ENCODE results near the gene TMEM203. TPM values are rescaled to one million over a fixed set of nuclear protein-coding genes. Genes with fewer than 3 reads are reported as not detected.
A peak's percentile ranks its signal among the peaks of the same experiment; 100 is the strongest.

The TMEM203 gene
- total and polyA plus RNA-seq, 2 of the 13 experiments (the other 11 are each of a cell fraction or from before 2014, with no cell fraction given) = 23.4 to 36.7 TPM

GRCh38 chr9:137240841-137241489, 35.5 kb upstream of the TMEM203 start, which contains the start of gene TUBB4B (continued):
- TF ChIP-seq, protein P1, sequence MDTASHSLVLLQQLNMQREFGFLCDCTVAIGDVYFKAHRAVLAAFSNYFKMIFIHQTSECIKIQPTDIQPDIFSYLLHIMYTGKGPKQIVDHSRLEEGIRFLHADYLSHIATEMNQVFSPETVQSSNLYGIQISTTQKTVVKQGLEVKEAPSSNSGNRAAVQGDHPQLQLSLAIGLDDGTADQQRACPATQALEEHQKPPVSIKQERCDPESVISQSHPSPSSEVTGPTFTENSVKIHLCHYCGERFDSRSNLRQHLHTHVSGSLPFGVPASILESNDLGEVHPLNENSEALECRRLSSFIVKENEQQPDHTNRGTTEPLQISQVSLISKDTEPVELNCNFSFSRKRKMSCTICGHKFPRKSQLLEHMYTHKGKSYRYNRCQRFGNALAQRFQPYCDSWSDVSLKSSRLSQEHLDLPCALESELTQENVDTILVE (CRISPR knock-in tag; IDR thresholded peaks at IDR 0.05) = no peak; the same call in 1 of the 2 replicates
- TF ChIP-seq MBD4 (IDR thresholded peaks at IDR 0.05; ENCODE audit: borderline replicate concordance, low read length) = no peak
- peak; percentile 62; the same call in 1 of the 2 replicates for TF ChIP-seq ZNF331 (CRISPR knock-in tag; IDR thresholded peaks at IDR 0.05)
- TF ChIP-seq HOMEZ (CRISPR knock-in tag; IDR thresholded peaks at IDR 0.05; ENCODE audit: low read depth) = peak; percentile 46; the same call in 1 of the 2 replicates
- no peak for TF ChIP-seq SMAD9 (CRISPR knock-in tag; IDR thresholded peaks at IDR 0.05)
- no peak; the same call in 1 of the 2 replicates for TF ChIP-seq KLF11 (CRISPR knock-in tag; IDR thresholded peaks at IDR 0.05)
- no peak for TF ChIP-seq ZNF816 (CRISPR knock-in tag; IDR thresholded peaks at IDR 0.05; ENCODE audit: borderline replicate concordance)
- no peak for TF ChIP-seq TRIM22 (IDR thresholded peaks at IDR 0.05)
- TF ChIP-seq ASH2L (IDR thresholded peaks at IDR 0.05; ENCODE audit: insufficient read length, low read depth, low read length) = no peak
- TF ChIP-seq, protein P2, sequence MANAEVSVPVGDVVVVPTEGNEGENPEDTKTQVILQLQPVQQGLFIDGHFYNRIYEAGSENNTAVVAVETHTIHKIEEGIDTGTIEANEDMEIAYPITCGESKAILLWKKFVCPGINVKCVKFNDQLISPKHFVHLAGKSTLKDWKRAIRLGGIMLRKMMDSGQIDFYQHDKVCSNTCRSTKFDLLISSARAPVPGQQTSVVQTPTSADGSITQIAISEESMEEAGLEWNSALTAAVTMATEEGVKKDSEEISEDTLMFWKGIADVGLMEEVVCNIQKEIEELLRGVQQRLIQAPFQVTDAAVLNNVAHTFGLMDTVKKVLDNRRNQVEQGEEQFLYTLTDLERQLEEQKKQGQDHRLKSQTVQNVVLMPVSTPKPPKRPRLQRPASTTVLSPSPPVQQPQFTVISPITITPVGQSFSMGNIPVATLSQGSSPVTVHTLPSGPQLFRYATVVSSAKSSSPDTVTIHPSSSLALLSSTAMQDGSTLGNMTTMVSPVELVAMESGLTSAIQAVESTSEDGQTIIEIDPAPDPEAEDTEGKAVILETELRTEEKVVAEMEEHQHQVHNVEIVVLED (CRISPR knock-in tag; IDR thresholded peaks at IDR 0.05; ENCODE audit: borderline replicate concordance) = 0 out of 2 replicates have a peak, but pooled peaks have one; percentile 4
- TF ChIP-seq TAF1 (CRISPR knock-in tag; IDR thresholded peaks at IDR 0.05) = peak; percentile 97
- TF ChIP-seq KMT2B (CRISPR knock-in tag; IDR thresholded peaks at IDR 0.05) = peak; percentile 17; the same call in 1 of the 2 replicates
- 0 out of 2 replicates have a peak, but pooled peaks have one; percentile 53 for TF ChIP-seq TBP (CRISPR knock-in tag; IDR thresholded peaks at IDR 0.05)
- TF ChIP-seq HNRNPLL (IDR thresholded peaks at IDR 0.05; ENCODE audit: low read depth, low read length, poor library complexity, severe bottlenecking) = peak; percentile 41
- TF ChIP-seq HNF4A (CRISPR knock-in tag; IDR thresholded peaks at IDR 0.05) = 0 out of 2 replicates have a peak, but pooled peaks have one; percentile 5
- TF ChIP-seq ESRRA (CRISPR knock-in tag; IDR thresholded peaks at IDR 0.05; ENCODE audit: low read depth) = no peak
- no peak for TF ChIP-seq NFE2L2 (IDR thresholded peaks at IDR 0.05; ENCODE audit: low read length)
- TF ChIP-seq ZNF891 (CRISPR knock-in tag; IDR thresholded peaks at IDR 0.05) = peak; percentile 81; the same call in 1 of the 2 replicates
- 0 out of 2 replicates have a peak, but pooled peaks have one; percentile 7 for TF ChIP-seq YEATS4 (CRISPR knock-in tag; IDR thresholded peaks at IDR 0.05; ENCODE audit: borderline replicate concordance)
- TF ChIP-seq ARNT (IDR thresholded peaks at IDR 0.05) = no peak
- 0 out of 2 replicates have a peak, but pooled peaks have one; percentile 43 for TF ChIP-seq GZF1 (CRISPR knock-in tag; IDR thresholded peaks at IDR 0.05)
- TF ChIP-seq, protein P3, sequence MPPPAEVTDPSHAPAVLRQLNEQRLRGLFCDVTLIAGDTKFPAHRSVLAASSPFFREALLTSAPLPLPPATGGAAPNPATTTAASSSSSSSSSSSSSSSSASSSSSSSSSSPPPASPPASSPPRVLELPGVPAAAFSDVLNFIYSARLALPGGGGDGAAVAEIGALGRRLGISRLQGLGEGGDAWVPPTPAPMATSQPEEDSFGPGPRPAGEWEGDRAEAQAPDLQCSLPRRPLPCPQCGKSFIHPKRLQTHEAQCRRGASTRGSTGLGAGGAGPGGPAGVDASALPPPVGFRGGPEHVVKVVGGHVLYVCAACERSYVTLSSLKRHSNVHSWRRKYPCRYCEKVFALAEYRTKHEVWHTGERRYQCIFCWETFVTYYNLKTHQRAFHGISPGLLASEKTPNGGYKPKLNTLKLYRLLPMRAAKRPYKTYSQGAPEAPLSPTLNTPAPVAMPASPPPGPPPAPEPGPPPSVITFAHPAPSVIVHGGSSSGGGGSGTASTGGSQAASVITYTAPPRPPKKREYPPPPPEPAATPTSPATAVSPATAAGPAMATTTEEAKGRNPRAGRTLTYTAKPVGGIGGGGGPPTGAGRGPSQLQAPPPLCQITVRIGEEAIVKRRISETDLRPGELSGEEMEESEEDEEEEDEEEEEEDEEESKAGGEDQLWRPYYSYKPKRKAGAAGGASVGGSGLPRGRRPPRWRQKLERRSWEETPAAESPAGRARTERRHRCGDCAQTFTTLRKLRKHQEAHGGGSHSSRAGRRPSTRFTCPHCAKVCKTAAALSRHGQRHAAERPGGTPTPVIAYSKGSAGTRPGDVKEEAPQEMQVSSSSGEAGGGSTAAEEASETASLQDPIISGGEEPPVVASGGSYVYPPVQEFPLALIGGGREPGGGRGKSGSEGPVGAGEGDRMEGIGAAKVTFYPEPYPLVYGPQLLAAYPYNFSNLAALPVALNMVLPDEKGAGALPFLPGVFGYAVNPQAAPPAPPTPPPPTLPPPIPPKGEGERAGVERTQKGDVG (CRISPR knock-in tag; IDR thresholded peaks at IDR 0.05; ENCODE audit: borderline replicate concordance) = no peak
